GM13977 (cell line): ENCODE data around the gene PSMD1.

Experiments used
- DNase-seq: peaks from one replicate; pipeline ENCODE4 v3.0.0; 2012; ENCODE audit warnings: low spot score
- in situ Hi-C: fragments of 300-500 bp; cut with MboI; formaldehyde crosslinking; loops from one replicate; pipeline ENCODE4 v1.12.0; 2022; ENCODE audit warnings: low sequenced_read_pairs, low pct_unique_long_range_greater_than_20kb, mixed read lengths, inconsistent platforms; ENCODE audit not compliant: unreplicated experiment
- TF ChIP-seq, protein P1 (sequence below): IDR thresholded peaks from 2 replicates; pipeline ENCODE4 v1.5.1; 2012; ENCODE audit warnings: mild to moderate bottlenecking, control low read depth; ENCODE audit not compliant: insufficient read depth; ENCODE audit errors: extremely low read depth, missing control alignments

Gene PSMD1

DNA sequence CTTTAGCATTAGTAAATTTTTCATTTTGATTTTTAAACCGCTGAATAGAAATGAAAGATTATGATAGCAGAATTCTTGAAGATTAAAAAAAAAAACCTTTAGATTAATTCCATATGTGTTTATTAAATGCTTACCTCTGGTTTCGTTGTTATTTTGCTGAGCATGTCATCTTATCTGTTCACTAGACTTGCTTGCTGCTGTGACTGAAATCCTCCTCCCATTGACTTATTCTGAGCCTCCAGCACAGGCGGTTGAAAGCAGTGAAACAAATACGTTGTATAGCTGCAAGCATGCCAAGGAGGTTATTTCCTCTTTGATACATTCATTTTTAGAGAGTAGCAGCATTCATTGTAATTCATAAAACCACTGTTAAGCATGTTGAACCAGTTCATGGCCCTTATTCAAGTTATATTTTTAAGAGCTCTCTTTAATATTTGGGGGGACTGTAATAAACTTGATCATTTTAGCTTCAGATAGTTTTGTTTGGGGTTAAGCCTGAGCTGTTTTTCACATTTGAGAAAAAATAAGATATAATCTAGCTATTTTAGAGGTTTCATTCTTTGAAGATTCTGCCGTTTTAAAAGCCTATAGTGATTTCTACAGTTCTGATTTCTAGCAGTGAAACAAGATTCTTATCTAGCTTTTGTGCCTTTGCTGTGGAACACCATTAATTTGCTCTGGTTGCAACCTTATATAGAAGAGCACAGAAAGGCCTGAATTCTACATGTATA is 68.3 kb downstream of the PSMD1 start, which contains the start of gene HTR2B:
Gene HTR2B, minus strand, starts transcription at position 205 of the 731 bp plus-strand sequence. CDS start 1,278 bp downstream, outside the sequence.
- TF ChIP-seq, protein P1, sequence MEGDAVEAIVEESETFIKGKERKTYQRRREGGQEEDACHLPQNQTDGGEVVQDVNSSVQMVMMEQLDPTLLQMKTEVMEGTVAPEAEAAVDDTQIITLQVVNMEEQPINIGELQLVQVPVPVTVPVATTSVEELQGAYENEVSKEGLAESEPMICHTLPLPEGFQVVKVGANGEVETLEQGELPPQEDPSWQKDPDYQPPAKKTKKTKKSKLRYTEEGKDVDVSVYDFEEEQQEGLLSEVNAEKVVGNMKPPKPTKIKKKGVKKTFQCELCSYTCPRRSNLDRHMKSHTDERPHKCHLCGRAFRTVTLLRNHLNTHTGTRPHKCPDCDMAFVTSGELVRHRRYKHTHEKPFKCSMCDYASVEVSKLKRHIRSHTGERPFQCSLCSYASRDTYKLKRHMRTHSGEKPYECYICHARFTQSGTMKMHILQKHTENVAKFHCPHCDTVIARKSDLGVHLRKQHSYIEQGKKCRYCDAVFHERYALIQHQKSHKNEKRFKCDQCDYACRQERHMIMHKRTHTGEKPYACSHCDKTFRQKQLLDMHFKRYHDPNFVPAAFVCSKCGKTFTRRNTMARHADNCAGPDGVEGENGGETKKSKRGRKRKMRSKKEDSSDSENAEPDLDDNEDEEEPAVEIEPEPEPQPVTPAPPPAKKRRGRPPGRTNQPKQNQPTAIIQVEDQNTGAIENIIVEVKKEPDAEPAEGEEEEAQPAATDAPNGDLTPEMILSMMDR, result no peak
- peak; percentile 22 for DNase-seq
- in situ Hi-C loops, result no loop called here

DNA sequence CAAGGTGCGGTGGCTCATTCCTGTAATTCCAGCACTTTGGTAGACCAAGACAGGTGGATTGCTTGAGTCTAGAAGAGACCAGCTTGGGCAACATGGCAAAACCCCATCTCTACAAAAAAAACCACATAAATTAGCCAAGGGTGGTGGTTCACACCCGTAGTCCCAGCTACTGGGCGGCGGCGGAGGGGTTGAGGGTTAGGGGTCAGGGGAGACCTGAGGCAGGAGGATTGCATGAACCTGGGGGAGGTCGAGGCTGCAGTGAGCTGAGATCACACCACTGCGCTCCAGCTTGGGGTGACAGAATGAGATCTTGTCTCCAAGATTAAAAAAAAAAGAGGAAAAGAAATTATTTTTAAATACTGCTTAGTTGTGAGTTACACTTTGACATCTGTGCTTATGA is 69.5 kb downstream of the PSMD1 start:
- in situ Hi-C loops, result no loop called here
- DNase-seq, result no peak
- TF ChIP-seq, protein P1, result no peak

DNA sequence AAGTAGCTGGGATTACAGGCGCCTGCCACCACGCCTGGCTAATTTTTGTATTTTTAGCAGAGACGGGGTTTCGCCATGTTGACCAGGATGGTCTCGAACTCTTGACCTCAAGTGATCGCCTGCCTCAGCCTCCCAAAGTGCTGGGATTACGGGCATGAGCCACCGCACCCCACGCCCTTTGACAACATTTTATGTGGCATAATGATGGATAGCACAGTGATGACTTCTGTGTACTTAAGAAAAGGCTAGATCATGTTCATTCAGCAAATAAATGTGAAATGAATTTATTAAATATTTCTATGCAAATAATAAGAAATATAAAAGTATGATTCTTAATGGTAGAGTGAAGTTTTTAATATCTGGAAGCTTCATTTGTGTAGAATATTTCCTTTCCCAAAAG is 70.8 kb downstream of the PSMD1 start:
- in situ Hi-C loops, result no loop called here
- TF ChIP-seq, protein P1, result no peak
- DNase-seq, result no peak

DNA sequence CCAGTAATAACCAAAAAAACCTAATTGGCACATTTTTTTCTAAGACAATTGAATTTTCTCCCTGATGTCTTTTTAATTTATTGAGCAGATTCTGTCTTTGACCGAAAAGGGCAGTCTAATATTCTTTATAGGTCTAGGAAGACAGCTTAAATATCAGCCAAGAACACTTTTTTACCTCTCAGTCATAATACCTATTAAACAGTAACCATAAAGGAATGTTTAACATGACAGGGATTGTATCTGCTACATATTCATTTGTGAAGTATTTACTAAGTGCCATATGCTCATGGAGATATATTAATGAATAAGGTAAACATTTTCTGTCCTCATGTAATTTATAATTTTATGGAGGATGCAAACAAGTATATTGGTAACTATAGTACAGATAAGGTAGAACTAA is 71.3 kb downstream of the PSMD1 start:
- TF ChIP-seq, protein P1, result no peak
- in situ Hi-C loops, result no loop called here
- DNase-seq, result no peak

DNA sequence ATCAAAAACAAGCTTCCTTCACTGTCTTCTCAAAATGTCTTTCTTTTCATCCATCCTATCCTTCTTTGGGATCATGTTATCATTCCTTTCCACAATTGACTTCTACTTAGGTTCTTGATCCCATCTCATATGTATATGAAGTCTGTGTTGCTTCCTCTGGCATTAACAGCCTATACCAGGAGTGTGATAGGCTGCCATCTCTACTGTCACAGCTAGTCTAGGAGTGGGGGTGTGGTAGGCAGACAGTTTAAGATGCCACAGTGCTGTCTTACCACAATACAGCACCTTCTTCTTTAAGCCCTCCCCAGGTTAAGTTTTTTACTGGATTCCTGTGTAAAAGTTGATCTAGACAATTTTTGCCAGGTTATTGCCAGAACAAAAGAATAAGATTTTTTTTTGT is 71.9 kb downstream of the PSMD1 start:
- no peak for DNase-seq
- TF ChIP-seq, protein P1, result no peak
- in situ Hi-C loops, result no loop called here

DNA sequence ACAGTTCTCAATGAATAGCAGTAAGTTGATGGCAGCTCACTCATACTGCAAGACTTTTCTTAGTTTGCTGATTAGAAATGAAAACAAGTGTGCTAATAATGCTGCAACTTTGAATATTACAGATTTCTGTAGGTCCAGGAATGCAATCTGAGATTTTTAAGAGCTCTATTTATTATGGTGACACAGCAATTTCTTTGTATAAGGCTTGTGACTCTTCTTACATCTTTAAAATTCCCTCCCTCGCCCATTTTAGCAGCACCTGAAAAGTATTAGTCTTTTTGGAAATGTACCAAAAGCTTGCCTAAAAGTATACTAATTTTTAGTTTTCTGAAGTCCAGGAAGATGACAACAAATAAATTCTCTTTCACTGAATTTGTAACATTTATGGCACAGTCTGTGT is 72.5 kb downstream of the PSMD1 start:
- in situ Hi-C loops, result no loop called here
- TF ChIP-seq, protein P1, result no peak
- DNase-seq, result no peak
